GM19324 (cell line): ENCODE data around the gene RUNX1.
A peak's percentile ranks its signal among the peaks of the same experiment; 100 is the strongest.

ENCODE experiments used
- ATAC-seq: cut with Tn5 transposase; IDR thresholded peaks from one replicate; pipeline ENCODE4 v1.9.1; 2021; ENCODE audit warnings: mild to moderate bottlenecking, moderate library complexity; ENCODE audit not compliant: unreplicated experiment, low FRiP score

The RUNX1 gene

GRCh38 chr21:35048706-35049617 lies at the start of gene RUNX1:
TSS of gene RUNX1 (minus strand) at chr21:35049302.
- peak; percentile 79 for ATAC-seq

- ATAC-seq, result no peak
These were observed 48.4 kb upstream of the RUNX1 start for GRCh38 chr21:35097525-35097924.

GRCh38 chr21:35096959-35097358 lies 47.9 kb upstream of the RUNX1 start:
- no peak for ATAC-seq

GRCh38 chr21:35095859-35096291 lies 46.8 kb upstream of the RUNX1 start:
- ATAC-seq, result no peak

- ATAC-seq, result no peak
These were observed 44.4 kb upstream of the RUNX1 start for GRCh38 chr21:35093514-35093913.

- ATAC-seq, result no peak
These were observed 42.4 kb upstream of the RUNX1 start for GRCh38 chr21:35091496-35091895.

GRCh38 chr21:35090403-35090802 lies 41.3 kb upstream of the RUNX1 start:
- no peak for ATAC-seq

- no peak for ATAC-seq
These were observed 39.2 kb upstream of the RUNX1 start for GRCh38 chr21:35088319-35088771.

- no peak for ATAC-seq
These were observed 37.3 kb upstream of the RUNX1 start for GRCh38 chr21:35086357-35086756.

- no peak for ATAC-seq
These were observed 35.8 kb upstream of the RUNX1 start for GRCh38 chr21:35084869-35085268.

- ATAC-seq, result no peak
These were observed 34.1 kb upstream of the RUNX1 start for GRCh38 chr21:35083246-35083645.

- no peak for ATAC-seq
These were observed 32.8 kb upstream of the RUNX1 start for GRCh38 chr21:35081861-35082260.

GRCh38 chr21:35079181-35079580 lies 30.1 kb upstream of the RUNX1 start:
- ATAC-seq, result no peak

GRCh38 chr21:35077975-35078374 lies 28.9 kb upstream of the RUNX1 start:
- ATAC-seq, result no peak

- ATAC-seq, result no peak
These were observed 28.4 kb upstream of the RUNX1 start for GRCh38 chr21:35077466-35077865.

GRCh38 chr21:35075546-35075945 lies 26.4 kb upstream of the RUNX1 start:
- no peak for ATAC-seq

GRCh38 chr21:35072960-35073359 lies 23.9 kb upstream of the RUNX1 start:
- no peak for ATAC-seq

- no peak for ATAC-seq
These were observed 23.5 kb upstream of the RUNX1 start for GRCh38 chr21:35072557-35072956.

- no peak for ATAC-seq
These were observed 22.2 kb upstream of the RUNX1 start for GRCh38 chr21:35071347-35071746.

GRCh38 chr21:35070436-35070835 lies 21.3 kb upstream of the RUNX1 start:
- ATAC-seq, result no peak

- ATAC-seq, result no peak
These were observed 17.7 kb upstream of the RUNX1 start for GRCh38 chr21:35066824-35067223.
